GM12873 (cell line): ENCODE data around the gene MARK3.

Experiments used
- CTCF ChIP-seq: IDR thresholded peaks from 2 replicates; pipeline ENCODE4 v1.5.1; 2012; ENCODE audit warnings: low read depth, mild to moderate bottlenecking, moderate library complexity, low read length, control low read depth; ENCODE audit not compliant: insufficient read depth; ENCODE audit errors: missing control alignments

MARK3 gene

GRCh38 chr14:103432627-103433026 is 47.4 kb downstream of the MARK3 start:
- TF ChIP-seq CTCF, result no peak

- no peak for TF ChIP-seq CTCF
These were observed 48.8 kb downstream of the MARK3 start for GRCh38 chr14:103433916-103434563.

GRCh38 chr14:103434868-103435442 is 49.7 kb downstream of the MARK3 start:
- TF ChIP-seq CTCF, result no peak

- no peak for TF ChIP-seq CTCF
These were observed 51.3 kb downstream of the MARK3 start for GRCh38 chr14:103436533-103436932.

GRCh38 chr14:103442288-103442687 is 57.1 kb downstream of the MARK3 start:
- TF ChIP-seq CTCF, result no peak

- no peak for TF ChIP-seq CTCF
These were observed 57.9 kb downstream of the MARK3 start for GRCh38 chr14:103443111-103443510.

- TF ChIP-seq CTCF, result no peak
These were observed 59.8 kb downstream of the MARK3 start for GRCh38 chr14:103444837-103445524.
